GM12891 (cell line): ENCODE data around the gene PKP2.

ENCODE experiments used
- POLR2A ChIP-seq: IDR thresholded peaks from 2 replicates; pipeline ENCODE4 v1.6.1; 2011; ENCODE audit warnings: low read depth, low read length, control low read depth
- POLR2AphosphoS5 ChIP-seq: IDR thresholded peaks from 2 replicates; pipeline ENCODE4 v1.6.1; 2011; ENCODE audit warnings: low read depth, low read length, control low read depth

- TF ChIP-seq POLR2AphosphoS5 (no peak), POLR2A (no peak)
Observed at GRCh38 chr12:32834122-32834521, 62.5 kb downstream of the PKP2 start.
